Activated effector memory CD4-positive, alpha-beta T cell treated with anti-CD3 and anti-CD28 coated beads, Interleukin-2, amount 50 U/mL, for 16 hours (primary cell): ENCODE measurements around the gene AGTPBP1.
A peak's percentile ranks its signal among the peaks of the same experiment; 100 is the strongest.
"Not testable (repeated sequence)": the region's sequence is repeated elsewhere in the genome, so short reads cannot be mapped to it uniquely, and the experiment has no call there.

Experiments used
- DNase-seq: peaks from one replicate; pipeline ENCODE4 v3.0.0-alpha.2; 2020

Gene AGTPBP1

GRCh38 chr9:85741875-85742596, at the start of gene AGTPBP1:
TSS of gene AGTPBP1 (minus strand) at chr9:85741954. CDS start at chr9:85712533, 29,421 bp downstream.
- DNase-seq = peak; percentile 99

DNA sequence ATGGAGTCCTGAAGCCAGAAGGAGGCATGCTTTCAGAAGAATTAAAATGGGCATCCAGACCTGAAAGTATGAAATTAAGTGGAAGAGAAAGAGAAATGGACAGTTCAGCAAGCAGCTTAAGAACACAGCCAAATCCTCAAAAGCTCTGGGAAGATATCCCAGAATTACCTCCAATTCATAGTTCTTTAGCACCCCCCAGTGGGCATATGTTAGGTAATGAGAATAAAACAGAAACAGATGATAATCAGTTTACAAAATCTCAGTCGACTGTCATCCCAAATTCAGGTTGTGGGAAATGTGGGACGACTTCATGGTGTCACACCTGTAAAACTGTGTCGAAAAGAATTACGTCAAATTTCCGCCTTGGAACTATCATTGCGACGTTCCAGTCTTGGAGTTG, 44.4 kb upstream of the AGTPBP1 start:
- DNase-seq = not testable (repeated sequence)

GRCh38 chr9:85773844-85774243, 32.1 kb upstream of the AGTPBP1 start:
- not testable (repeated sequence) for DNase-seq

GRCh38 chr9:85761802-85762201, 20.0 kb upstream of the AGTPBP1 start:
- DNase-seq = not testable (repeated sequence)

GRCh38 chr9:85757716-85758115, 16.0 kb upstream of the AGTPBP1 start:
- DNase-seq = not testable (repeated sequence)

GRCh38 chr9:85756216-85756615, 14.5 kb upstream of the AGTPBP1 start:
- not testable (repeated sequence) for DNase-seq

GRCh38 chr9:85746309-85746708, 4.6 kb upstream of the AGTPBP1 start:
- DNase-seq = no peak

GRCh38 chr9:85745203-85745602, 3.4 kb upstream of the AGTPBP1 start:
- DNase-seq = no peak

GRCh38 chr9:85744480-85744879, 2.7 kb upstream of the AGTPBP1 start:
- no peak for DNase-seq

DNA sequence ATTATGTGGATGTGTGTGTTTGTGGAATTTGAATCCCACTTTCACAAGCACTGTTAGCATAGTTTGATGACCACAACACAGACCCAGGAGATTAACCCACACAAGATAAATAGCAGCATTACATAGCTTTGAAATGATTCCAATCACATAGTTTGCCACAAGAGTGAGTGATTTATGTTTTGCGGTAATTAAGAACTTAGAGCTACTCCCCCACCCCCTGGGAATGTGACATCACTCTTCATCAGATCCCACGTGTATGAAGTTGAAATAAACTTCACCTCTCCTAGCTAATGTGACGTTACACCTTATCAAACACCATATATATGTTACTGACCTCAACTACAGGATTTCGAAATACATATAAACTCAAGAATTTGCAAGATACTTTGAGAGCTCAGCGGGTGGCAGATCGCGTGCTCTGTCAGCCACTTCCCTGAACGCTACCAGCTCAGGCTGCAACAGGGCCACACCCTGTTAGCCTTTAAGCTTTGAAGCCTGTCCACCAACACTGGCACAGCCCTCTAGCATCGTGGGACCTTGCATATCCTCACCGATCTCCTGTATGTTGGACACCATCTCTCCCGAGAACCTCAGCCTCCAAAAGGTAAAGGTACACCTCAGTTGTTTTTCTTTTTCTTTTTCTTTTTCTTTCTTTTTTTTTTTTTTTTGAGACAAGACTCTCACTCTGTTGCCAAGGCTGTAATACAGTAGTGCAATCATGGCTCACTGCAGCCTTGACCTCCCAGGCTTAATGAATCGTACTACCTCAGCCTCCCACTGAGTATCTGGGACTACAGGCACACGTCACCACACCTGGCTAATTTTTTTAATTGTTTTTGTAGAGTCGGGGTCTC, 1.7 kb upstream of the AGTPBP1 start:
- no peak for DNase-seq

GRCh38 chr9:85742597-85742936, 813 bp upstream of the AGTPBP1 start:
- no peak for DNase-seq

DNA sequence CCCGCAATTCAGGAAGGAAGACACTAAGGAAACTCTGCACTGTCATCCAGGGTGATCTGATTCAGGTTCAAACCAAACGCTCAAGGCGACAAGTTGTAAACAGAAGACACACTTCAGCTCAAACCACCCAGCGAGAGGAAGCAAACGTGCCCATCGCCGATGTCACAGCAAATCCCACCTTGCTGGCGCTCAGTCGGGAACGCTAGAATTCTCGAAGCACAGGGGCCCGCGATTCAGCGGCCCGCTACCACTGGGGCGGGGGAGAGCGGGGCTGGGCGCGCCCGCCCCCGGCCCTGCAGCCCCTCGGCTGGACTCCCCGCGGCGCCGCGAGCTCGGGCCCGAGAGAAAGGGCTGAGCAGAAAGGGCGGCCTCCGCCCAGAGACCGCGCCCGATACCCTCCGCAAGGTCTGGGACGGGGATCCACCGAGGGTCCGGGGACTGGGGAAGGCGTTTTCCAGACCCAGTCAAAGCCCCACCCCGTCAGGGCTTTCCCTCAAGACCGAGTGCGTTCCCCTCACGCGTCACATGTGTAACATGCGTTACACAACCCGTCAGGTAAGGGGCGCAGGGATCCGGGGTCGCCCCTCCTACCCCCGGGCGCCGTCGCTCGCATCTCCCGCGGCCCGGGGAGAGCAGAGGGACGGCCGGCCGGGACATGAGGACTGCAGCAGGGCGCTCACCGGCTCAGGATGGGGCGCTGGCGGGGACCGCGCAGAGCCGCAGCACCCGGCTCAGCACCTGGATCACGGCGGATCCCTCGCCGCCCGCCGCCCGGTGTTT, 469 bp downstream of the AGTPBP1 start:
- peak; percentile 87 for DNase-seq

DNA sequence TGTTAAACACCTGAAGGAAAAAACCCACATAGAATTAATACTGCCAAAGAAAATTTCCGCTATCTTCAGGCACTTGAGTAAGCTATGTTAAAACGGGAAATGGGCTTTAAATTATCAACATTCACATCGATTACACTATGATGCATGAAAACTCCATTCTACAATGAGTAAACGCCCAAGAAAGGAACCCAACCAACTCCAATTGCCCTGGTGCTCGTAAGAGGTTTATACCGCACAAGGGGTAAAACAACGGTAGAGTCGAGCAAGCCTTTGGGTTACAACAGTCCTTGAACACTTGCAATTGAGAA, 1.0 kb downstream of the AGTPBP1 start:
- no peak for DNase-seq

- no peak for DNase-seq
Measured at GRCh38 chr9:85738509-85738908, 3.2 kb downstream of the AGTPBP1 start.

DNA sequence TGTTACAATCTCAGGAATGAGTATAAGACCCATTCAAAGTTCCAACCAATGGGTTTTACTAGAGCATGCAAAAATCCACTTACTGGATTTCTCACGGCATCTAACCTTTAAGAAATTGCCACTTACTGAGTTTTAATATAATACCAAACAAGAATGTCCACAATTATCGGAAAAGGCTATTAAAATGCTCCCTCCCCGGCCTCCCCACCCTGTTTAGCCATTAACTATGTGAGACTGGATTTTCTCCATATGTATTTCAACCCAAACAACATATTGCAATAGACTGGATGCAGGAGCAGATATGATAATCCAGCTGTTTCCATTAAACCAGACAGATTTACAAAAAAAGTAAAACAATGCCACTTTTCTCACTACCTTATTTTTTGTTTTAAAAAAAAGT, 4.1 kb downstream of the AGTPBP1 start:
- DNase-seq = no peak

- no peak for DNase-seq
Measured at GRCh38 chr9:85730916-85731630, 10.7 kb downstream of the AGTPBP1 start.

DNA sequence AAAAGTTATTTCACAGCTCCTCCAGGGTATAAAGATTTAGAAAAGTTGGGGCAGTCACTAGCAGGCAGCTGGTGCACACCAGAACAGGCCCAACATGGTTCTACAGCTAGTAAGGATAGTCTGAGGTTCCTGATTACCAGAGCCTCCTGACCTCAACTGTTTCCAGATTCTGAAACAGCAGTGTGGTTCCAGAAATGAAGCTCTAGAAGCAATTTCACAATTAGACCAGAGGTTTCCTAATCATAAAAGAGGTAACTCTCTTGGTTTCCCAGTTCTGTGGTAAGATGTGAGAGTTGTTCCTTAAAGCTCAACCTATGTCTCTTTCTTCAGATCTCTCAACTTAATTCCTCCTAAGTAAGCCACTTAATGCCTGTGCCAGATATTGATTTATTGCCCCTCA, 11.9 kb downstream of the AGTPBP1 start:
- DNase-seq = no peak

- no peak for DNase-seq
Measured at GRCh38 chr9:85727500-85727899, 14.3 kb downstream of the AGTPBP1 start.

GRCh38 chr9:85726737-85727136, 15.0 kb downstream of the AGTPBP1 start:
- DNase-seq = no peak

- peak; percentile 76 for DNase-seq
Measured at GRCh38 chr9:85723215-85723614, 18.5 kb downstream of the AGTPBP1 start.

GRCh38 chr9:85719411-85719810, 22.3 kb downstream of the AGTPBP1 start:
- not testable (repeated sequence) for DNase-seq

- not testable (repeated sequence) for DNase-seq
Measured at GRCh38 chr9:85717818-85718217, 23.9 kb downstream of the AGTPBP1 start.

GRCh38 chr9:85717220-85717619, 24.5 kb downstream of the AGTPBP1 start:
- no peak for DNase-seq
